H1 (cell line): Measurements from ENCODE around the gene DHX57. TPM values are rescaled to one million over a fixed set of nuclear protein-coding genes. Genes with fewer than 3 reads are reported as not detected.

ENCODE experiments used
- CHD1 ChIP-seq: IDR thresholded peaks from 2 replicates; pipeline ENCODE4 v1.6.1; 2012; ENCODE audit warnings: low read depth, low read length, improper control_type of control experiment
- RNF2 ChIP-seq: fragments of 200-900, 300-1000 bp; sonication (generic); IDR thresholded peaks from 2 replicates; pipeline ENCODE4 v1.7.1; 2016; ENCODE audit warnings: borderline replicate concordance, low read depth, mild to moderate bottlenecking, antibody characterized with exemption, low read length; ENCODE audit not compliant: poor library complexity, severe bottlenecking; ENCODE audit errors: missing control alignments
- SIN3A ChIP-seq, 2 experiments: IDR thresholded peaks in 1 of 2; conservative IDR thresholded peaks in 1 of 2; 2 replicates each; pipeline ENCODE4 v1.6.1; 2011 to 2012; ENCODE audit warnings: low read length in 2 of 2, improper control_type of control experiment in 1 of 2, low read depth in 1 of 2, mild to moderate bottlenecking in 1 of 2
- SUZ12 ChIP-seq: fragments of 200-600 bp; sonication (generic); IDR thresholded peaks from 2 replicates; pipeline ENCODE4 v1.6.1; 2012; ENCODE audit warnings: mild to moderate bottlenecking, inconsistent platforms, low read length, moderate library complexity, mixed read lengths
- TAF1 ChIP-seq: IDR thresholded peaks from 2 replicates; pipeline ENCODE4 v1.6.1; 2011; ENCODE audit warnings: mild to moderate bottlenecking, low read depth, low read length
- polyA plus RNA-seq, 7 experiments: library from polyadenylated mRNA; depleted of rRNA in 3 of 7; stranded (reverse) in 5 of 7; unstranded in 2 of 7; fragments of >200 nt in 5 of 7; fragments of 200-250 nt in 2 of 7; gene quantifications; 1 replicate in 5 of 7; 2 replicates in 1 of 7; 4 replicates in 1 of 7; pipeline versions ENCODE4 v1.2.1 to v1.2.3, GENCODE V29; 2011 to 2013; ENCODE audit warnings: missing spikeins in 2 of 7, mixed read lengths in 2 of 7
- total RNA-seq: library from RNA; stranded (reverse); fragmentation: NEBNext Ultra II Directional; extraction: Animal tissue kit (Norgen Biotek cat#: 25700); gene quantifications from 2 replicates; pipeline ENCODE4 v1.2.1, GENCODE V29; 2021

The DHX57 gene
- total and polyA plus RNA-seq, 2 of the 8 experiments (the other 6 are each of a cell fraction or from before 2014, with no cell fraction given), result 10.7 to 32.9 TPM

GRCh38 chr2:38778687-38779082 lies 97.0 kb downstream of the DHX57 start (continued):
- no peak for TF ChIP-seq SIN3A (conservative IDR thresholded peaks at IDR 0.05 in 1 of 2, IDR thresholded peaks at IDR 0.05 in 1 of 2; ENCODE audit: low read depth in 1 of 2, low read length in 2 of 2)
- TF ChIP-seq CHD1, result no peak
- no peak for TF ChIP-seq TAF1
- TF ChIP-seq SUZ12, result no peak
- no peak for TF ChIP-seq RNF2
